ENCODE measurements around the gene SYK.

The SYK gene

DNA sequence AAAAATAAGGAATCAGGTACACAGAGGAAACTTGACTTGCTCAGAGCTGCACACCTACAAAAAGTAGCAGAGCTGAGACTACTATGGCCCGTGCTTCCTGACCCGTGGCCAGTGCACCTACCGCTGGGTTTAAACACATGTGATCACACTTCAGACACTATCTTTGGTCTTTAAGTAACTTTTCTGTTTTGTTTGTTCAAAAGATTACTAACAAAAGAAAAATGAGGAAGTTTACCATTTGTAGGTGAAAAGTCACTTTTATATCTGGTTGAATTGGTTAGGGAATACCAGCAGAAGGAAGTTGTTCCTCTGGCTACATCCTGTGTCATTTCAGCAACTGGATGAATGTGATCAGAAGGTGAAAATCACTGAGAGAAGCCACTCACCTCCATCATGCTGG, 6.5 kb upstream of the SYK start:
- in situ Hi-C loops (cut with HindIII; ENCODE audit: low sequenced_read_pairs) = no loop called here
- H3K4me3 ChIP-seq (ENCODE audit: low read depth, low read length) = no peak overlapping the region
- DNase-seq (ENCODE audit: low read depth, low spot score) = no peak
- TF ChIP-seq, protein P1, sequence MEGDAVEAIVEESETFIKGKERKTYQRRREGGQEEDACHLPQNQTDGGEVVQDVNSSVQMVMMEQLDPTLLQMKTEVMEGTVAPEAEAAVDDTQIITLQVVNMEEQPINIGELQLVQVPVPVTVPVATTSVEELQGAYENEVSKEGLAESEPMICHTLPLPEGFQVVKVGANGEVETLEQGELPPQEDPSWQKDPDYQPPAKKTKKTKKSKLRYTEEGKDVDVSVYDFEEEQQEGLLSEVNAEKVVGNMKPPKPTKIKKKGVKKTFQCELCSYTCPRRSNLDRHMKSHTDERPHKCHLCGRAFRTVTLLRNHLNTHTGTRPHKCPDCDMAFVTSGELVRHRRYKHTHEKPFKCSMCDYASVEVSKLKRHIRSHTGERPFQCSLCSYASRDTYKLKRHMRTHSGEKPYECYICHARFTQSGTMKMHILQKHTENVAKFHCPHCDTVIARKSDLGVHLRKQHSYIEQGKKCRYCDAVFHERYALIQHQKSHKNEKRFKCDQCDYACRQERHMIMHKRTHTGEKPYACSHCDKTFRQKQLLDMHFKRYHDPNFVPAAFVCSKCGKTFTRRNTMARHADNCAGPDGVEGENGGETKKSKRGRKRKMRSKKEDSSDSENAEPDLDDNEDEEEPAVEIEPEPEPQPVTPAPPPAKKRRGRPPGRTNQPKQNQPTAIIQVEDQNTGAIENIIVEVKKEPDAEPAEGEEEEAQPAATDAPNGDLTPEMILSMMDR (IDR thresholded peaks at IDR 0.05; ENCODE audit: low read depth, low read length) = no peak

DNA sequence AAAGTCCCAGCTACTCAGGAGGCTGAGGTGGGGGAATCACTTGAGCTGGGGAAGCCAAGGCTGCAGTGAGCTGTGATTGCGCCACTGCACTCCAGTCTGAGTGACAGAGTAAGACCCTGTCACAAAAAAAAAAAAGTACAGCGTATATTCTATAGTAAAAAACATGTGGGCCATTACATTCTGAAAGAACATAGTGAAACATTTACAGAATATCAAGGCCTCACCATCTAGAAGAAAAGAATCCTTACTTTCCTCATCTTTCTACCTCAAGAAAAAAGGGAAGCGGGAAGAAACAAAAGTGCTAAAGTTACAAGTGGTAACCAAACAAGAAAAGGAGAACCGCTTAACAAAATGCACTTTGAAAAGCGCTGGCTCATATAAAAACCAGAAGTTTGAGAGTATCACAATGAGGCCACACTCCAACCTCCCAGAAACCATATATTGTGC, 5.7 kb upstream of the SYK start:
- TF ChIP-seq, protein P1 (IDR thresholded peaks at IDR 0.05; ENCODE audit: low read depth, low read length) = no peak
- no peak overlapping the region for H3K4me3 ChIP-seq (ENCODE audit: low read depth, low read length)
- DNase-seq (ENCODE audit: low read depth, low spot score) = no peak
- in situ Hi-C loops (cut with HindIII; ENCODE audit: low sequenced_read_pairs) = no loop called here

DNA sequence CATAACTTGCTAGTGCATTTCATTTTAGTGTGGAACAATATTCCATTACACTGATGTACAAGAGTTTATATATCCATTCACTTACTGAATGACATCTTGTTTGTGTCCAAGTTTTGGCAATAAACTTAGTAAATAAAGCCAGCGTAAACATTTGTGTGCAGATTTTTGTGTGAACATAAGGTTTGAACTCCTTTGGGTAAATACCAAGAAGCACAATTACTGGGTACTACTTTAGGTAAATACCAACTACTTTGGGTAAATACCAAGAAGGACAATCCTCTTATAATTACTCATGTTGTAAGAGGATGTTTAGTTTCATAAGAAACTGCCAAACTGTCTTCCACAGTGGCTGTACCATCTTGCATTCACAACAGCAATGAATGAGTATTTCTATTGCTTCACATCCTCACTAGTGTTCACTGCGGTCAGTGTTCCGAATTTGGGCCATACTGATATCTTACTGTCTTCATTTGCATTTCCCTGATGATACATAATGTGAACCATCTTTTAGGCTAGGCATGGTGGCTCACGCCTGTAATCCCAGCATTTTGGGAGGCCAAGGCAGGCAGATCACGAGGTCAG, 2.3 kb upstream of the SYK start:
- in situ Hi-C loops (cut with HindIII; ENCODE audit: low sequenced_read_pairs) = no loop called here
- H3K4me3 ChIP-seq (ENCODE audit: low read depth, low read length) = no peak overlapping the region
- DNase-seq (ENCODE audit: low read depth, low spot score) = no peak
- TF ChIP-seq, protein P1 (IDR thresholded peaks at IDR 0.05; ENCODE audit: low read depth, low read length) = no peak

DNA sequence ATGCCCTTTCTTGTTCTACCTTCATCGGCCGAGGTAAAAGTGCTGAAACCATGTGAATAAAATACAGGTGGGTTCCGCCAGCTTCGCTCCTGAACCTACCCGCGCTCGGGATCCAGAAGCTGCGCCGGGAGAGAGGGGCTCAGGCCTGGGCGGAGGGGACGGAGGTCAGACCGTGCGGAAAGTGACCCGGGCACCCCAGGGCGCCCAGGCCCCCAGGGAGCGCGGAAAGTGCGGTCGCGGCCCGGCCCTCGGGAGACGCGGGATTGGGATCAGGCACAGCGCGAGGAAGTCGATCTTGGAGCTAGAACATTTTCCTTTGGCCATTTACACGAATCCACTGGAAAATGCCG, 329 bp downstream of the SYK start:
- TF ChIP-seq, protein P1 (IDR thresholded peaks at IDR 0.05; ENCODE audit: low read depth, low read length) = no peak
- in situ Hi-C loops (cut with HindIII; ENCODE audit: low sequenced_read_pairs) = no loop called here
- no peak for DNase-seq (ENCODE audit: low read depth, low spot score)
- no peak overlapping the region for H3K4me3 ChIP-seq (ENCODE audit: low read depth, low read length)

DNA sequence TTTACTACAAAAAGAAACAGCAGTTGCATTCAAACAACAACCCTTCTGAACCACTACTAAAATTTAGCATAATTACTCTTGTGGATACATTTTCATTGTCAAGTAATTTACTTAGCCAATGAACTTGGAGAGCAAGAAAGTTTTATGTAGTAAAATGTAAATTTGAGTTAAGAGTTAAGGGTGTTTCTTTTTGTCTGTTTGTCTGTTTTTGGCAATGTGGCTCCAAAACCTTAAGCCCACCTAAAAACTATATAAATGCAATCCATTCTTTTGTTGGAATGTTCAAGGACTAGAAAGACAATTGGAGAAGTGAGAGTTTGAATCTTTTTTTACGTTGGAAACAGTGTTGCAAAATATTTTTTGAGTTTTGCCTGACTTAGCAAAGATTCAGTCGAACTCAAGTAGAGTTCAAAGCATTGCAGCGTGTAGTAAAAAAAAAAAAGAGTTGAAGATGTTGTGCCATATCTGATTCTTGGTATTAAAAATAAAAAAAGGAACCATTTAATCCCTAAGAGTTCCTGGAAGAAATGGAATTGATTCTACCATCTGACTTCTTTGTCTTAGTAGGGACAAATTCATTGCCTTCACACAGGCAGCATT, 867 bp downstream of the SYK start:
- no peak for DNase-seq (ENCODE audit: low read depth, low spot score)
- TF ChIP-seq, protein P1 (IDR thresholded peaks at IDR 0.05; ENCODE audit: low read depth, low read length) = no peak
- in situ Hi-C loops (cut with HindIII; ENCODE audit: low sequenced_read_pairs) = no loop called here
- no peak overlapping the region for H3K4me3 ChIP-seq (ENCODE audit: low read depth, low read length)

DNA sequence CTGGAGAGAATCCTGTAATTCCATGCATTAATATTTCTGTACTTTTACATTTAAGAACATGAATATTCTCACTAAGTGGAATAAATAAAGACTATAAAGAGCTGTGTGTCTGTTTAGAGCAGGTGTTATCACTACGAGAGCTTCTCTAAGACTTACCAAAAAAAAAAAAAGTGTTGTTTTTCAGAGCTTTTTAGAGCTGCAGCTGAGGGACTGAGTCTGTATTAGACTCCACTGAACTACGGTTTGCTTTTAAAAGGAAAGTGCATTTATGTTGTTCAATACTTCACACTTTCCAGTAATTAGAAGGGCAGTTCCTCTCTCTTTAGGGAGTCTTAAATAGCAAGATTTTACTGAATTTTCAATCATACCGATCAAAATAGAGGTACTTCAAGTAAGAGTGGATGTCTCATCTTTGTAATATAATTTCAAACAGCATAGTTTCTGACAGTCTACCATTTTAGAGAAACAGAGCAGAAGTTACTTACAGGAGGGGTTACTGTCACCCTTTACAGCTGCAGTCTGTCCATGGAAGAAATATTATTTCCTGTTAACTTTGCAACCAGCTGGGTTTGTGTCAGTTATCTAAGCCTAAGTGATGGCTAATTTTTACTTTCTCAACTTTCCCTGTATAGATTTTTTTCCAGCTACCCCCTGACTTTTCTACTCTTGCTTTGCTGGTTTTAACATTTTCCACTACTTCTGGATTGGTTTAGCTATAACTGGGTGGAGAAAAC, 2.4 kb downstream of the SYK start:
- in situ Hi-C loops (cut with HindIII; ENCODE audit: low sequenced_read_pairs) = no loop called here
- TF ChIP-seq, protein P1 (IDR thresholded peaks at IDR 0.05; ENCODE audit: low read depth, low read length) = no peak
- no peak overlapping the region for H3K4me3 ChIP-seq (ENCODE audit: low read depth, low read length)
- DNase-seq (ENCODE audit: low read depth, low spot score) = no peak
